Activated CD8-positive, alpha-beta T cell treated with anti-CD3 and anti-CD28 coated beads, Interleukin-2, amount 10 ng/mL, durations not matched to agents 7 days and 5 days (primary cell): ENCODE results near the gene GPRC5D. TPM values are rescaled to one million over a fixed set of nuclear protein-coding genes. Genes with fewer than 3 reads are reported as not detected.
A peak's percentile ranks its signal among the peaks of the same experiment; 100 is the strongest.

Source experiments
- ATAC-seq: fragments of 150-1000 bp; cut with Tn5 transposase; one replicate; pipeline ENCODE4 v1.10.0; 2021; ENCODE audit warnings: moderate library complexity
- CTCF ChIA-PET: fragments of 350-600 bp; sonication (Branson Sonifier 250); formaldehyde crosslinking; loops from one replicate; lab custom pipeline; 2021; ENCODE audit warnings: antibody characterized with exemption; lab: Charles Lee
- POLR2A ChIA-PET: fragments of 350-600 bp; sonication (Branson Sonifier 250); formaldehyde crosslinking; loops from one replicate; lab custom pipeline; 2021; ENCODE audit warnings: antibody characterized with exemption; lab: Charles Lee
- DNase-seq: peaks from one replicate; pipeline ENCODE4 v3.0.0-alpha.2; 2020
- H3K27ac Mint-ChIP-seq: one replicate; pipeline ENCODE4 v1.8.0; 2021; ENCODE audit warnings: mild to moderate bottlenecking, mixed read lengths
- H3K27me3 Mint-ChIP-seq: one replicate; pipeline ENCODE4 v1.8.0; 2021; ENCODE audit warnings: low read depth, mixed read lengths
- H3K36me3 Mint-ChIP-seq: one replicate; pipeline ENCODE4 v1.8.0; 2021; ENCODE audit warnings: low read depth, mixed read lengths
- H3K4me1 Mint-ChIP-seq: one replicate; pipeline ENCODE4 v1.8.0; 2021; ENCODE audit warnings: low read depth, mixed read lengths
- H3K4me3 Mint-ChIP-seq: one replicate; pipeline ENCODE4 v1.8.0; 2021; ENCODE audit warnings: mild to moderate bottlenecking, mixed read lengths
- H3K9me3 Mint-ChIP-seq: one replicate; pipeline ENCODE4 v1.8.0; 2022; ENCODE audit warnings: mixed read lengths; ENCODE audit not compliant: insufficient read depth
- total RNA-seq, 2 experiments: library from RNA; stranded (reverse); gene quantifications; one replicate each; pipeline ENCODE4 v1.2.3, GENCODE V29; 2021

GPRC5D gene
- total RNA-seq, 2 experiments from 2014 or later: not detected

DNA sequence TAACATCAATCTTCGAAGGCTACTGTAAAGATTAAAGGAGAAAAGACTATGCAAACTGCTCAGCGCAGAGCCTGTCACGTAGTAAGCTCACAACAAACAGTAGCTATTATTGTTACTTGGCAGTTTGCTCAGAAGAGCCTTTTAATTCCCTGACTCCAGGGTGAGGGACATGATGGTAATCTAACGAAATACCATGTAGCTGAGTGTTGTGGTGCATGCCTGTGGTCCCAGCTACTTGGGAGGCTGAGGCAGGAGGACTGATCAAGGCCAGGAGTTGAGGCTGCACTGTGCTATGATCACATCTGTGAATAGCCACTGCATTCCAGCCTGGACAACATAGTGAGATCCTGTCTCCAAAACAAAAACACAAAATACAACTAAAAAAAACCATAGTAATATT lies 25.3 kb upstream of the GPRC5D start:
- H3K4me1 Mint-ChIP-seq: no peaks in the 10 kb centered on the region
- ATAC-seq (no peak), DNase-seq (no peak)
- POLR2A ChIA-PET: interaction anchor here (0.6 kb wide), 1 partner anchor 158 kb away, joined by 3 read pairs; no protein-coding TSS in a partner anchor
- H3K9me3 Mint-ChIP-seq: no peaks in the 10 kb centered on the region
- CTCF ChIA-PET: interaction anchor here (0.9 to 1.7 kb wide), 5 partner anchors 9 to 235 kb away, joined by 3 to 7 read pairs (median 6); no protein-coding TSS in a partner anchor
- no peaks in the 10 kb centered on the region for H3K27me3 Mint-ChIP-seq
- no peak overlapping the region for H3K4me3 Mint-ChIP-seq
- no peak overlapping the region for H3K27ac Mint-ChIP-seq
- peaks cover 21% of the 10 kb centered on the region for H3K36me3 Mint-ChIP-seq

- no peaks in the 10 kb centered on the region for H3K9me3 Mint-ChIP-seq
- DNase-seq (no peak), ATAC-seq (no peak)
- H3K4me3 Mint-ChIP-seq: no peak overlapping the region
- ChIA-PET CTCF (interaction anchor here (0.8 to 1.7 kb wide), 7 partner anchors 10 to 236 kb away, joined by 3 to 7 read pairs (median 3); no protein-coding TSS in a partner anchor), POLR2A (no interaction called here)
- H3K4me1 Mint-ChIP-seq: no peaks in the 10 kb centered on the region
- H3K36me3 Mint-ChIP-seq: peaks cover 29% of the 10 kb centered on the region
- H3K27ac Mint-ChIP-seq: no peak overlapping the region
- H3K27me3 Mint-ChIP-seq: no peaks in the 10 kb centered on the region
Measured at GRCh38 chr12:12976366-12976765, 24.4 kb upstream of the GPRC5D start.

GRCh38 chr12:12975322-12976077 lies 23.5 kb upstream of the GPRC5D start:
- no peaks in the 10 kb centered on the region for H3K9me3 Mint-ChIP-seq
- ChIA-PET CTCF (interaction anchor here (0.8 to 3.0 kb wide), 6 partner anchors 10 to 236 kb away, joined by 3 to 8 read pairs (median 4); no protein-coding TSS in a partner anchor), POLR2A (no interaction called here)
- no peaks in the 10 kb centered on the region for H3K27me3 Mint-ChIP-seq
- H3K36me3 Mint-ChIP-seq: peaks cover 31% of the 10 kb centered on the region
- no peak for DNase-seq
- no peak overlapping the region for H3K27ac Mint-ChIP-seq
- no peak overlapping the region for H3K4me3 Mint-ChIP-seq
- no peak for ATAC-seq
- H3K4me1 Mint-ChIP-seq: no peaks in the 10 kb centered on the region

GRCh38 chr12:12974211-12974610 lies 22.2 kb upstream of the GPRC5D start:
- no peaks in the 10 kb centered on the region for H3K4me1 Mint-ChIP-seq
- H3K9me3 Mint-ChIP-seq: no peaks in the 10 kb centered on the region
- POLR2A ChIA-PET: no interaction called here
- no peak for DNase-seq
- H3K36me3 Mint-ChIP-seq: peaks cover 31% of the 10 kb centered on the region
- no peak overlapping the region for H3K4me3 Mint-ChIP-seq
- H3K27ac Mint-ChIP-seq: no peak overlapping the region
- CTCF ChIA-PET: interaction anchor here (0.6 to 3.0 kb wide), 4 partner anchors 12 to 137 kb away, joined by 3 to 8 read pairs (median 3); no protein-coding TSS in a partner anchor
- no peak for ATAC-seq
- H3K27me3 Mint-ChIP-seq: no peaks in the 10 kb centered on the region

DNA sequence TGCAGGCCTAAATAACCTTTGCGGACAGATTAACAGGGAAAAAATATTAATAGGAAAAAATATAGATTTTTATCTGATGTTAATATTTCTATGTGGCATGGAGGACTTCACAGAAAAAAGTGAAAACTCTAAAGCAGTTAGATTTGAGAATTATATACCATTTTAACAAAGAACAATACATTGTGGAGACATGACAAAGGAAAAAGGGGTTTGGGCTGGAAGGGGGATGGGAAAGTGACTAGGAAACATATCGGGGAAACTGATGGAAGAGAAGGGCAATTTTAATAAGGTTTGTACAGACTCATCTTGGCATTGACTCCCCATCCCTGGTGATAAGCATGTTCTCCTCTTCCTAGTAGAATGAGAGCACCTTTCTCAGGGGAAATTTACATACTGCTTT lies 21.0 kb upstream of the GPRC5D start:
- Mint-ChIP-seq H3K36me3 (peaks cover 31% of the 10 kb centered on the region), H3K27ac (no peak overlapping the region), H3K4me1 (no peaks in the 10 kb centered on the region), H3K4me3 (no peak overlapping the region), H3K27me3 (no peaks in the 10 kb centered on the region), H3K9me3 (no peaks in the 10 kb centered on the region)
- POLR2A ChIA-PET: no interaction called here
- DNase-seq (no peak), ATAC-seq (no peak)
- CTCF ChIA-PET: interaction anchor here (3.0 kb wide), 1 partner anchor 56 kb away, joined by 8 read pairs; no protein-coding TSS in a partner anchor

DNA sequence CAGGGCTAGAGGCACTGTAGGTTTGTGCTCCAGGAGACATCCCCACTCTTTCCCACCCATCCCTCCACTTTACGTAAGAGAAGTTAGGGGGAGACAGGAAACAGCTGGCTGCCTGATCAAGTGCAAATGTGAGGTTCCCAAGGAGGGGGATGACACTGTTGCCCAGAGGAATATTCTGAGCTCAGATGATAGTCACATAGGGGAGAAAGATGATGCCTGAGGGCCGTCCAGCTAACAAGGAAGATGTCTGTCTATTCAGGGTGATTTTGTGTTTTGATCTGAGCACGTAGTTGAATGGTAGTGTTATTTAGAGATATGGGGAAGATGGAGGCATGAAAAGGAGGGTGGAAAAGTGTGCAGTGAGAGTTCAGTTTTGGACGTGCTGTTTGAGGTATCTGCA lies 13.9 kb upstream of the GPRC5D start:
- CTCF ChIA-PET: no interaction called here
- POLR2A ChIA-PET: no interaction called here
- H3K4me3 Mint-ChIP-seq: no peak overlapping the region
- H3K9me3 Mint-ChIP-seq: no peaks in the 10 kb centered on the region
- DNase-seq: no peak
- peaks cover 3% of the 10 kb centered on the region for H3K36me3 Mint-ChIP-seq
- no peak overlapping the region for H3K27ac Mint-ChIP-seq
- peaks cover 10% of the 10 kb centered on the region for H3K4me1 Mint-ChIP-seq
- no peaks in the 10 kb centered on the region for H3K27me3 Mint-ChIP-seq
- no peak for ATAC-seq

DNA sequence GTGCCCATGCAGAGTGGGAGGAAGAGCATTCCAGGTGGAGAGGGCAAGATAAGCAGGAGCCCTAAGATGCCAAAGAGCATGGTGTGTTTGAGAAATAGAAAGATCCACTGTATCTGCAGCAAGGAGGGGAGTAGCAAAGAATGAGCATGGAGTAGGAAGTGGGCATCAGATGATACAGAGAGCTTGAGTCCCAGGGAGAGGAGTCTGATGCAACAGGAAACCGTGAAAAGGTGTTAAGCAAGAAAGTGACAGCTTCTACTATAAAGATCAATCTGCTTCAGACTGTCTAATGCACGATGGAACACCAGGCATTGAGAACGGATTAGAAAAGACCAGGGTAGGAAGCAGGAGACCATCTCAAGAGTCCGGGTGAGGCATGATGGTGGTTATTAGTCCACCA lies 12.3 kb upstream of the GPRC5D start:
- Mint-ChIP-seq H3K4me3 (no peak overlapping the region), H3K9me3 (no peaks in the 10 kb centered on the region), H3K27me3 (no peaks in the 10 kb centered on the region), H3K36me3 (peaks cover 3% of the 10 kb centered on the region), H3K4me1 (peaks cover 10% of the 10 kb centered on the region), H3K27ac (peak overlapping the region; percentile 78)
- ChIA-PET CTCF (interaction anchor here (1.3 kb wide), 1 partner anchor 12 kb away, joined by 3 read pairs; no protein-coding TSS in a partner anchor), POLR2A (no interaction called here)
- DNase-seq (no peak), ATAC-seq (peak; percentile 49)

DNA sequence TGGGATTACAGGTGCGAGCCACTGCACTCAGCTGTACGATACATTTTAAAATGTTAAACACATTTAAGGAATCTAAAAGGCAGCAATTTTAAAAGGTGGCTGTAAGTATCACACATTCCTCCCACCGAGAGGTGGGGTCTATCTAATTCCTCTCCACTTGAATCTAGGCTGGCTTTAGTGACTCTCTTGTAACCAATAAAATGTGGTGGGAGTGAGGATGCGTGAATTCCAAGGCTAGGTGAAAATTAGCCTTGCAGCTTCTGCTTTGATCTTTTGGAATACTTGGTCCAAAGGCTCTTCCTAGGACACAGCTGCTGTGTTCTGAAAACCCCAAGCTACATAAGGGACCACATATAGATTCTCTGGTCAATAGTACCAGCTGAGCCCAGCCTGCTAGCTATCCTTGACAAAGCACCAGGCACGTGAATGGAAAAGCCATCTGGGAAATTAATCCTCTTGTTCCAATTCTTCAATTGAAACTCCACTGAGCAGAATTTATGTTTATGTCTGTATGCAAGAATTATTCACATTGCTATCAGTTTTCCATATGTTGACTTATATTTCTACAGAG lies 8.8 kb upstream of the GPRC5D start:
- Mint-ChIP-seq H3K27me3 (peaks cover 5% of the 10 kb centered on the region), H3K4me3 (no peak overlapping the region), H3K4me1 (peaks cover 10% of the 10 kb centered on the region), H3K9me3 (no peaks in the 10 kb centered on the region), H3K36me3 (peaks cover 3% of the 10 kb centered on the region), H3K27ac (no peak overlapping the region)
- POLR2A ChIA-PET: no interaction called here
- DNase-seq: no peak
- CTCF ChIA-PET: interaction anchor here (0.9 to 1.2 kb wide), 2 partner anchors 251 to 296 kb away, joined by 3 read pairs; no protein-coding TSS in a partner anchor
- no peak for ATAC-seq

DNA sequence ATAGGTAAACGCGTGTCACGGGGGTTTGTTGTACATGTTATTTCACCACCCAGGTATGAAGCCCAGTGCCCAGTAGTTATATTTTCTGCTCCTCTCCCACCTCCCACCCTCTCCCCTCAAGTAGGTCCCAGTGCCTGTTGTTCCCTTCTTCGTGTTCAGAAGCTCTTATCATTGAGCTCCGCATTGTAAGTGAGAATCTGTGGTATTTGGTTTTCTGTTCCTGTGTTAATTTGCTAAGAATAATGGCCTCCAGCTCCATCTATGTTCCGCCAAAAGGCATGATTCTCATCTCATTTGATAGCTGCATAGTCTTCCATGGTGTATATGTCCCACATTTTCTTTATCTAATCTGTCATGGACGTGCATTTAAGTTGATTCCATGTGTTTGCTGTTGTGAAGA lies 6.9 kb upstream of the GPRC5D start:
- no peak overlapping the region for H3K27ac Mint-ChIP-seq
- ATAC-seq (no peak), DNase-seq (no peak)
- no peaks in the 10 kb centered on the region for H3K36me3 Mint-ChIP-seq
- ChIA-PET CTCF (no interaction called here), POLR2A (no interaction called here)
- H3K9me3 Mint-ChIP-seq: no peaks in the 10 kb centered on the region
- peaks cover under 1% of the 10 kb centered on the region for H3K4me1 Mint-ChIP-seq
- H3K27me3 Mint-ChIP-seq: peaks cover 8% of the 10 kb centered on the region
- no peak overlapping the region for H3K4me3 Mint-ChIP-seq

- no peak overlapping the region for H3K4me3 Mint-ChIP-seq
- no peaks in the 10 kb centered on the region for H3K4me1 Mint-ChIP-seq
- no peaks in the 10 kb centered on the region for H3K36me3 Mint-ChIP-seq
- ATAC-seq: no peak
- H3K27ac Mint-ChIP-seq: no peak overlapping the region
- DNase-seq: no peak
- POLR2A ChIA-PET: no interaction called here
- no peaks in the 10 kb centered on the region for H3K9me3 Mint-ChIP-seq
- CTCF ChIA-PET: interaction anchor here (0.9 kb wide), 2 partner anchors 22 to 257 kb away, joined by 3 read pairs; no protein-coding TSS in a partner anchor
- peaks cover 8% of the 10 kb centered on the region for H3K27me3 Mint-ChIP-seq
Measured at GRCh38 chr12:12954878-12955625, 3.1 kb upstream of the GPRC5D start.

GRCh38 chr12:12954356-12954755 lies 2.4 kb upstream of the GPRC5D start:
- Mint-ChIP-seq H3K4me1 (no peaks in the 10 kb centered on the region), H3K9me3 (no peaks in the 10 kb centered on the region), H3K27me3 (peaks cover 8% of the 10 kb centered on the region), H3K36me3 (no peaks in the 10 kb centered on the region), H3K27ac (no peak overlapping the region), H3K4me3 (no peak overlapping the region)
- ChIA-PET CTCF (interaction anchor here (0.7 to 0.9 kb wide), 2 partner anchors 258 to 302 kb away, joined by 3 read pairs; no protein-coding TSS in a partner anchor), POLR2A (no interaction called here)
- ATAC-seq (no peak), DNase-seq (no peak)
